ENCODE measurements around the gene CAMK4.

CAMK4 gene

GRCh38 chr5:111507276-111507675 is 283.1 kb downstream of the CAMK4 start:
- no peak for DNase-seq

- DNase-seq: no peak
Measured at GRCh38 chr5:111509119-111509518, 284.9 kb downstream of the CAMK4 start.

DNA sequence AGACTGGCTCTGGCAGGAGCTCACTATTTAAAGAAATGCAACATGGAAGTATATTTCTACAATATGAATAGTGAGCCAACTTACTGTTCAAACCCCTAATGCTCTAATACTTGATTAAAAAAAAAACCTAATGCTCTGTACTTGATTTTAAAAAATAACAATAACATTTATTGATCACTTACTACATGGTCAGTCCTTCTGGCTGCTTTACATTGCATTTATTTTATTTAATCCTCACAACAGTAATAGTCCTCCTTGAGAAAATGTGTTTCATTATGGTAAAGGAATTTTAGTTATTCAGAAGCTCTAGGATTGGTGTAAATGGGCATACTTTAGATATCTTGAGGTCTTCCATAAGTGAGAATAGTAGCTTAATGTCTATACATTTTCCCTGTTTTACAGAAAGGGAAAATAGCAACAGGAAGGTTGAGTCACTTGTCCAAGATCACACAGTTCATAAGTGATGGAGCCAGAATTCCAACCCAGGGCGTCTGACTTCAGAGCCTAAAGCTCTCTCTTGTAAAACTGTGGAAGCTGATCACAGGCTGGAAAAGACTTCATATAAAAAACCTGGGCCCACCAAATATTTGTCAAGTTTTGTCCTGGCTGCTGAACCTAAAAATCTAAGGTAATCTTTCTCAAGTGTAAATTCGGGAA is 287.1 kb downstream of the CAMK4 start:
- DNase-seq: no peak

DNA sequence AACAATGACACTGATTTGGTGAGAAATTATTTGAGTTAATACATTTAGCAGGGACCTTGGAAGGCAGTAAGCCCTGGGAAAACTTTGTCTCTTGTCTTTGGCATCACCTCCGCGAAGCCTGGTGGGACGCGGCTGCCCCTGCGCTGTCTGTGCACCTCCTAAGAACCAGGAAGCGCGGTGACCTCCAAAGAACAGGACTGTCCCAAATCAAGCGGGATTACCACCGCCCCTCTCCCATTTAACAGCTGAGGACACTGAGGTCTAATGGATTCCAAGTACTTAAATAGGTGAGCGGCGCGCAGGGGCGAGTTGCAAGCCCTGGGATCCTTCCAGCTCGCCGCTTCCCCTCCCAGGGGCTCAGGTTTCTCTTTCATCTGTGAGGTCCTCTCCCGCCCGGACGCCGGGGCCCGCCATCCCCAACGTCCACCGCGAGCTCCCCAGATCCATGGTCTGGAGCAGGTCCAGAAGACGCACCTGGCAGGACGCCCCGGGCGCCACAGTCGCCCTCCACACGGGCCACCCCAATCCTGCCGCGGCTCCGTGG is 287.7 kb downstream of the CAMK4 start:
- peak; percentile 29 for DNase-seq

DNA sequence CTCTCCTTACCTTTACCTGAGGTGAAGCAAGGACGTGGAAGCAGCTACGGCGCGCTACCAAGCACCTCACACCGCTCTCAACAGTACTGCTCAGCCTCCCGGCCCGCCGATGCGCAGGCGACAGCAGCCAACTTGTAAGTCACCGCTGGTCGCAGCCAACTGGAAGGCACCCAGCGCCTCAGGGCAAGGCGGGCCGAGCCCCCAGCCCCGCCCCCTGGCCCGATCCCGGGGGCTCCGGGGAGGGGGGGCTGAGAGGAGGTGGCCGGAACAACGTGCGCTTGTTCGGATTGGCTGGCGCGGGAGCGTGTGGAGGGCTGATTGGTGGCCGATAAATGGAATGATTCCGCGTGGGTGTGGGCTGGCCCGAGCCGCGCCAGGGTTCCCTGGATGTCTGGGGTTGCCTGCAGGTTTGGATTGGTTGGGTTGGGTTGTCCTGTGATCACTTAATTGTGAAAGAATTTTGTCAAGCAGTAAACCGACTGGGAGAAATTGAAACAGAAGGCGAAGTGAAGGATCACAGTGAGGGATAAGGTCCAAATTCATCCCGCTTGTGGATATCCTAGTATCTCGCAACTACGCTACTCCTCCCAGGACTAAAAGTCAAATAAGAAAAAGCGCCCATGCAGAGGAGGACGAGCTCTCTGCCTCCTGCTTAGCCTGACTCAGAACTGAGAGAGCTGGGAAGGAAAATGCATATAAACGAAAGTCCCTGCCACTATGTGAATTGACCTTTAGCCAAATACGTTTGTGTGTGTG is 288.4 kb downstream of the CAMK4 start, which contains the start of gene STARD4:
TSS of gene STARD4 (minus strand) at position 161 of the 756 bp plus-strand sequence. CDS start 5,102 bp downstream, outside the sequence.
- DNase-seq: peak; percentile 71

- no peak for DNase-seq
Measured at GRCh38 chr5:111513131-111513520, 288.9 kb downstream of the CAMK4 start.

GRCh38 chr5:111514087-111514486 is 289.9 kb downstream of the CAMK4 start:
- no peak for DNase-seq

DNA sequence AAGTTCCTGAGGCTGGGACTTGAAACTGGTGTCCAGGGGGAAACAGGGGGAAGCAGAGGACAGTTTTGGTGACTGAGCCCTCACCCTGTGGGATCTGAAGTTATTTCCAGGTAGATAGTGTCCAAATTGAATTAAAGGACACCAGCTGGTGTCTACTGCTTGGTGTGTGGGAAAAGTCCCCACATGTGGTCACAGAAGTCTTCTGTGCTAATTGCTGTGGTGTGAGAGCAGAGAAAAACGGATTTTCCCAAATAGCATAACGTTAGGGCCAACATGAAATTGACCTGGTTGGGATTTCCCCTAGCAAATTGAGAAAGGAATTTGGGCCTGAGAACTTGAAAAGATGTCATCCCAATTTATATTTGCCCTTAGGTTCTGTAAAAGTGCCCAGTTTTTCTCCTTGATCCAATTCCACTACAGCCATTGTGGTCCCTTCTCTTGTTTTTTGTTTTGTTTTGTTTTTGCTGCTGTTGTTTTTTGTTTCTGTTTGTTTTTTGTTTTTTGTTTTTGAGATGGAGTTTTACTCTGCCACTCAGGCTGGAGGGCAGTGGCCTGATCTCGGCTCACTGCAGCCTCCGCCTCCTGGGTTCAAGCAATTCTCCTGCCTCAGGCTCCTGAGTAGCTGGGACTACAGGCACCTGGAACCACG is 293.8 kb downstream of the CAMK4 start:
- DNase-seq: no peak

DNA sequence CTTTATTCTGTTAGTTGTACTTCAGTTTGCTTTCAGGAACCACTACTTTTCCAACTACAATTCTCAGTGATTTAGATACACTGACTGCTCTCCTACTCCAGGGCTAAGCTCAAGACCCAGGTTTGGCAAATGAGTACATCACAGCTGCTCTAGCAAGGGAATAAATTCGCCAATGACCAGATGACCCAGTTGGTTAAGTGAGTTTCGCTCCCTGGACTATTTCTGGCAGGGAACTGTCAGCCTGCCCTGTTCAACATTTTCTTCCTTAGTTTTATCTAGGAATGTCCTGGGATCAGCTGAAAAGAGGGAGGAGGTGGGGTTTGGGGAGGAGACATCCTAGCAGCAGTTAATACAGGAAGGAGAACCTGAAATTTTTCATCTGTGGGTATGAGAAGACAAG is 294.6 kb downstream of the CAMK4 start:
- no peak for DNase-seq

- no peak for DNase-seq
Measured at GRCh38 chr5:111520908-111521307, 296.7 kb downstream of the CAMK4 start.

DNA sequence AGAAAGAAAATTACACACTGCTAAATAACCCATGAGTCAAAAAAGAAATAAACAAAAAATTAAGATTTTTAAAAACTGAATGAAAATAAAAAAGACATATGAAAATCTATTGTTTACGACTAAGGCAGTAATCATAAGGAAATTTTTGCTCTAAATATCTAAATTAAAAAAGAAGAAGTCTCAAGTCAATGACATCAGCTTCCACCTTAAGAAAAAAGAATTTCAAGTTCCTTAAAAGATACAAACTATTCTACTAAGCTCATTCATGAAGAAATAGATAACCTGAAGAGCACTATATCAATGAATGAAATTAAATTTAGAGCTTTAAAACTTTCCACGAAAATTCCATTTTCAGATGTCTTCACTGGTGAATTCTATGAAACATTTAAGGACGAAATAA is 303.9 kb downstream of the CAMK4 start:
- no peak for DNase-seq

- DNase-seq: no peak
Measured at GRCh38 chr5:111530298-111530740, 306.1 kb downstream of the CAMK4 start.

DNA sequence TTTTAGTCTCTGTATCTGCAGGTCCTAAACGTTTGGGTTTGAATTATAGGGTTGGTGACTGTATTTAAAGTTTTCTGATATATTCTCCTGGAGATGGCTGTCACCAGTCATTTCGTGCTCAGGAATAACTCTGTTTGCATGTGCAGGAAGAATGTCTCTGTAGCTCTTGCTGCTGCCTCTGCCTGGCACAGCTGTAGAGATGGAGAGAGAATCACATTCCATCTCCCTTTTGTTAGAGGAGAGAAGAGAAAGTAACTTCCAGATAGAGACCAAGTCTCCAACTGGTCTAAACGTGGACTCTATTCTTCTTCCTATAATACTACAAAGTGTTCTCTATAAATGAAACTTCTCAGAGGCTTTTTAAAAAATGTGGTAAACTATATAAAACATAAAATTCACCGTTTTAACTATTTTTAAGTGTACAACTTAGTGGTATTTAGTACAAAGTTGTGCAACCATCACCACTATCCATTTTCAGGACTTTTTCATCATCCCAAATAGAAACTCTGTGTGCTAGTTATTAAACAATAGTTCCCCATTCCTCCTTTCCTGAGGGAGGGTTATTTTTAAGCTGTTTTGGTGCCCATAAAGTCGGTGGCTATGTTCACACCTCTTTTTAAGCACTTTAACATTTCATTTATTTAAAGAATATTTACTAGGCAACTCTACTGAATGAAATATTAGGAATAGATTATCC is 308.9 kb downstream of the CAMK4 start:
- no peak for DNase-seq

GRCh38 chr5:111535879-111536549 is 311.8 kb downstream of the CAMK4 start:
- DNase-seq: no peak

- no peak for DNase-seq
Measured at GRCh38 chr5:111537141-111538024, 313.2 kb downstream of the CAMK4 start.

Measured in NCI-H524 treated with DMSO at 0.1 percent for 48 hours (cell line).